IMR-90 (cell line): ENCODE data around the gene ZNF136. TPM values are rescaled to one million over a fixed set of nuclear protein-coding genes. Genes with fewer than 3 reads are reported as not detected.

ENCODE experiments used
- ATAC-seq: fragments of 200-7000 bp; cut with Tn5 transposase; 2 replicates; pipeline ENCODE4 v1.9.1; 2020; ENCODE audit warnings: low read depth, mild to moderate bottlenecking, moderate library complexity
- BruUV-seq: library from RNA; stranded (reverse); fragments of 400-500 nt; replicated peaks from 2 replicates; lab custom pipeline; 2021; lab: Mats Ljungman, UMichigan
- CTCF ChIA-PET: fragments of 300-600 bp; formaldehyde crosslinking; extraction: SDS; loops from one replicate; lab custom pipeline; 2021; ENCODE audit warnings: antibody characterized with exemption; lab: Yijun Ruan, JAX
- POLR2A ChIA-PET: fragments of 300-600 bp; sonication (Branson Sonifier 250); formaldehyde crosslinking; loops from one replicate; lab custom pipeline; 2022; ENCODE audit warnings: antibody characterized with exemption; ENCODE audit not compliant: unreplicated experiment; lab: Charles Lee
- DNase-seq: peaks from one replicate; pipeline ENCODE4 v3.0.0; 2013
- H2AFZ ChIP-seq: replicated peaks from 2 replicates; pipeline ENCODE3; 2013; ENCODE audit warnings: low read length, mild to moderate bottlenecking; ENCODE audit not compliant: poor library complexity
- H2AK5ac ChIP-seq: 2 replicates; pipeline ENCODE4 v1.6.1; 2013; ENCODE audit warnings: low read depth, low read length, inconsistent platforms
- H2AK9ac ChIP-seq: replicated peaks from 2 replicates; pipeline ENCODE3; 2013; ENCODE audit warnings: mild to moderate bottlenecking, low read depth, low read length, moderate library complexity; ENCODE audit not compliant: poor library complexity
- H2BK120ac ChIP-seq: 2 replicates; pipeline ENCODE4 v1.6.1; 2013; ENCODE audit warnings: low read depth, low read length, inconsistent platforms
- H2BK15ac ChIP-seq: 3 replicates; pipeline ENCODE4 v1.6.1; 2013; ENCODE audit warnings: low read depth, low read length, inconsistent platforms
- H2BK20ac ChIP-seq: 2 replicates; pipeline ENCODE4 v1.6.1; 2013; ENCODE audit warnings: low read depth, mild to moderate bottlenecking, inconsistent platforms, low read length, moderate library complexity
- H2BK5ac ChIP-seq: 2 replicates; pipeline ENCODE4 v1.6.1; 2013; ENCODE audit warnings: mild to moderate bottlenecking, low read depth, low read length, inconsistent platforms; ENCODE audit not compliant: poor library complexity, severe bottlenecking
- H3K14ac ChIP-seq: replicated peaks from 2 replicates; pipeline ENCODE4 v1.6.1; 2013; ENCODE audit warnings: low read depth, low read length, inconsistent platforms
- H3K18ac ChIP-seq: 2 replicates; pipeline ENCODE4 v1.6.1; 2013; ENCODE audit warnings: low read depth, low read length, control low read depth
- H3K23ac ChIP-seq: 2 replicates; pipeline ENCODE4 v1.6.1; 2013; ENCODE audit warnings: low read depth, low read length, inconsistent platforms
- H3K27ac ChIP-seq: 2 replicates; pipeline ENCODE4 v1.5.1; 2013; ENCODE audit warnings: mild to moderate bottlenecking, control low read depth, low read length; ENCODE audit not compliant: insufficient read depth
- H3K27me3 ChIP-seq: 2 replicates; pipeline ENCODE4 v1.6.1; 2013; ENCODE audit warnings: low read length; ENCODE audit not compliant: control insufficient read depth, insufficient read depth
- H3K36me3 ChIP-seq: 2 replicates; pipeline ENCODE4 v1.6.1; 2013; ENCODE audit warnings: low read length, mixed read lengths; ENCODE audit not compliant: control insufficient read depth, insufficient read depth
- H3K4ac ChIP-seq: 2 replicates; pipeline ENCODE4 v1.6.1; 2013; ENCODE audit warnings: low read depth, low read length, inconsistent platforms
- H3K4me1 ChIP-seq: 2 replicates; pipeline ENCODE4 v1.6.1; 2013; ENCODE audit warnings: low read length, mixed read lengths; ENCODE audit not compliant: control insufficient read depth, insufficient read depth
- H3K4me2 ChIP-seq: 2 replicates; pipeline ENCODE4 v1.6.1; 2013; ENCODE audit warnings: low read depth, mild to moderate bottlenecking, control low read depth, low read length, moderate library complexity
- H3K4me3 ChIP-seq: 2 replicates; pipeline ENCODE4 v1.5.1; 2013; ENCODE audit warnings: low read depth, mild to moderate bottlenecking, control low read depth, low read length, moderate library complexity; ENCODE audit not compliant: insufficient read depth
- H3K56ac ChIP-seq: 2 replicates; pipeline ENCODE4 v1.6.1; 2013; ENCODE audit warnings: low read length, inconsistent platforms; ENCODE audit not compliant: insufficient read depth; ENCODE audit errors: extremely low read depth
- H3K79me1 ChIP-seq, 2 experiments: 2 replicates each; pipeline ENCODE4 v1.6.1; 2013; ENCODE audit warnings: low read length in 2 of 2, inconsistent platforms in 1 of 2, low read depth in 1 of 2
- H3K9ac ChIP-seq: 2 replicates; pipeline ENCODE4 v1.6.1; 2013; ENCODE audit warnings: low read depth, low read length, control low read depth
- H3K9me1 ChIP-seq: 2 replicates; pipeline ENCODE4 v1.6.1; 2013; ENCODE audit warnings: low read length, inconsistent platforms; ENCODE audit not compliant: insufficient read depth
- H3K9me3 ChIP-seq: 2 replicates; pipeline ENCODE4 v1.6.1; 2013; ENCODE audit warnings: low read length; ENCODE audit not compliant: control insufficient read depth, insufficient read depth
- H4K20me1 ChIP-seq: 2 replicates; pipeline ENCODE4 v1.6.1; 2013; ENCODE audit warnings: low read length, inconsistent platforms; ENCODE audit not compliant: insufficient read depth
- H4K5ac ChIP-seq: 2 replicates; pipeline ENCODE4 v1.6.1; 2013; ENCODE audit warnings: mild to moderate bottlenecking, low read depth, low read length, control low read depth
- H4K8ac ChIP-seq, 2 experiments: 2 replicates each; pipeline ENCODE4 v1.6.1; 2013; ENCODE audit warnings: low read depth in 2 of 2, low read length in 2 of 2, control low read depth in 1 of 2, inconsistent platforms in 1 of 2
- H4K91ac ChIP-seq: 2 replicates; pipeline ENCODE4 v1.6.1; 2013; ENCODE audit warnings: low read depth, low read length, inconsistent platforms; ENCODE audit not compliant: insufficient read depth
- MXI1 ChIP-seq: IDR thresholded peaks from 2 replicates; pipeline ENCODE4 v1.6.1; 2012; ENCODE audit warnings: low read depth, mild to moderate bottlenecking, low read length, moderate library complexity, borderline replicate concordance
- WGBS, 2 experiments: methylation state at CpG; one replicate each; pipeline versions ENCODE4 v1.1.5 to v1.1.7; 2013; ENCODE audit warnings: missing lambda C conversion rate in 2 of 2; ENCODE audit not compliant: insufficient read length in 1 of 2; ENCODE audit errors: extremely low coverage in 2 of 2; 5-methylcytosine and 5-hydroxymethylcytosine counted together
- dilution Hi-C: fragments of 300-500 bp; cut with HindIII; formaldehyde crosslinking; loops from one replicate; pipeline ENCODE4 v1.14.3; 2018; ENCODE audit warnings: low sequenced_read_pairs; ENCODE audit not compliant: unreplicated experiment
- in situ Hi-C: fragments of 300-500 bp; cut with MboI; formaldehyde crosslinking; loops from 3 replicates; pipeline ENCODE4 v1.14.3; 2019; ENCODE audit warnings: low sequenced_read_pairs, inconsistent platforms, mixed read lengths
- intact Hi-C: fragments of 100-400 bp; cut with micrococcal nuclease; formaldehyde crosslinking; loops from 2 replicates; pipeline ENCODE4 v1.10.0; 2022
- polyA plus RNA-seq, 3 experiments: library from polyadenylated mRNA; depleted of rRNA; stranded (reverse); fragments of >200 nt; gene quantifications; 2 replicates each; pipeline ENCODE4 v1.2.3, GENCODE V29; 2012; ENCODE audit warnings: low replicate concordance in 1 of 3
- total RNA-seq: library from RNA; depleted of rRNA; stranded (reverse); fragments of >200 nt; gene quantifications from 2 replicates; pipeline ENCODE4 v1.2.3, GENCODE V29; 2012

The ZNF136 gene
- total and polyA plus RNA-seq, 2 of the 4 experiments (the other 2 are of a cell fraction): 1.9 to 6.8 TPM

DNA sequence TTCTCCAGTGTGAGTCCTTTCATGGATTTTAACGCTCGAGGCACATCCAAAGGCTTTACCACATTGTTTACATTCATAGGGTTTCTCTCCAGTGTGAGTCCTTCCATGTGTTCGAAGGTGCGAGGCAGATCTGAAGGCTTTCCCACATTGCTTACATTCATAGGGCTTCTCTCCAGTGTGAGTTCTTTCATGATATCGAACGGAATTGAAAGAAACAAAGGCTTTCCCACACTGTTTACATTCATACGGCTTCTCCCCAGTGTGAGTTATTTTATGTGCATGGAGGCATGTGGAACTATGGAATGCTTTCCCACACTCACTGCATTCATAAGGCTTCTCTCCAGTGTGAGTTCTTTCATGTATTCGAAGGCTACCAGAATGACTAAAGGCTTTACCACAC is 17.5 kb upstream of the ZNF136 start:
- Histone ChIP-seq H4K5ac (no peak overlapping the region), H2BK5ac (no peak overlapping the region), H3K4ac (no peak overlapping the region), H3K56ac (no peak overlapping the region), H3K23ac (no peak overlapping the region), H3K9me1 (no peaks in the 10 kb centered on the region), H3K14ac (no peak overlapping the region), H3K4me3 (no peak overlapping the region), H4K20me1 (0 out of 2 replicates have a peak, but pooled peaks cover 2% of the 10 kb centered on the region), H3K4me2 (no peak overlapping the region), H3K4me1 (peaks cover 3% of the 10 kb centered on the region; the same call in 1 of the 2 replicates), H2BK15ac (no peak overlapping the region), H2AFZ (no peak overlapping the region), H2BK20ac (no peak overlapping the region), H3K9ac (no peak overlapping the region), H2BK120ac (no peak overlapping the region), H3K79me1 (peaks cover 0 to 4% of the 10 kb centered on the region in 2 experiments; a peak in 2 of 4 replicates), H3K27ac (no peak overlapping the region), H3K9me3 (peaks cover 36% of the 10 kb centered on the region), H3K18ac (no peak overlapping the region), H2AK9ac (no peak overlapping the region), H4K8ac (no peak overlapping the region), H3K36me3 (peaks cover 30% of the 10 kb centered on the region), H3K27me3 (no peaks in the 10 kb centered on the region), H4K91ac (no peak overlapping the region), H2AK5ac (no peak overlapping the region)
- POLR2A ChIA-PET: no interaction called here
- dilution Hi-C loops: no loop called here
- intact Hi-C loops: no loop called here
- no peak for TF ChIP-seq MXI1
- WGBS, 2 experiments: 100% methylated on average over 2 of the region's 8 CpGs; no CpG with 5 or more reads in 1 of the 2 experiments
- DNase-seq (no peak), ATAC-seq (no peak)
- in situ Hi-C loops: no loop called here
- CTCF ChIA-PET: no interaction called here
- BruUV-seq: TSS peak; percentile 53
